A673 (cell line): ENCODE data around the gene CDC40. TPM values are rescaled to one million over a fixed set of nuclear protein-coding genes. Genes with fewer than 3 reads are reported as not detected.
"Not testable (repeated sequence)": the region's sequence is repeated elsewhere in the genome, so short reads cannot be mapped to it uniquely, and the experiment has no call there.

Experiments
- BruUV-seq: library from RNA; stranded (reverse); fragments of 400-500 nt; replicated peaks from 2 replicates; lab custom pipeline; 2021; lab: Mats Ljungman, UMichigan
- CTCF ChIA-PET: fragments of 300-600 bp; sonication (Branson Sonifier 250); formaldehyde crosslinking; loops from one replicate; lab custom pipeline; 2022; ENCODE audit warnings: antibody characterized with exemption; lab: Charles Lee
- POLR2A ChIA-PET: fragments of 300-600 bp; sonication (Branson Sonifier 250); formaldehyde crosslinking; loops from one replicate; lab custom pipeline; 2022; ENCODE audit warnings: antibody characterized with exemption; ENCODE audit not compliant: low non-redundant PET; lab: Charles Lee
- DNase-seq: peaks from one replicate; pipeline ENCODE4 v3.0.0-alpha.2; 2015; ENCODE audit warnings: low spot score
- H3K27ac ChIP-seq: fragments of 200-600 bp; sonication (generic); 2 replicates; pipeline ENCODE4 v1.5.1; 2016; ENCODE audit warnings: mixed run types, low read depth, mild to moderate bottlenecking, mixed read lengths, antibody characterized with exemption, low read length; ENCODE audit not compliant: poor library complexity, severe bottlenecking
- H3K27me3 ChIP-seq: fragments of 200-600 bp; sonication (generic); replicated peaks from 2 replicates; pipeline ENCODE4 v1.6.1; 2017; ENCODE audit warnings: mixed run types, low read depth, mild to moderate bottlenecking, mixed read lengths, antibody characterized with exemption, low read length; ENCODE audit not compliant: insufficient read depth, poor library complexity
- H3K36me3 ChIP-seq: fragments of 200-600 bp; sonication (generic); 2 replicates; pipeline ENCODE4 v1.6.1; 2016; ENCODE audit warnings: mixed run types, mild to moderate bottlenecking, mixed read lengths, antibody characterized with exemption, low read length; ENCODE audit not compliant: insufficient read depth, poor library complexity, severe bottlenecking
- H3K4me1 ChIP-seq: fragments of 200-600 bp; sonication (generic); 2 replicates; pipeline ENCODE4 v1.6.1; 2017; ENCODE audit warnings: mixed run types, mild to moderate bottlenecking, mixed read lengths, antibody characterized with exemption, low read length; ENCODE audit not compliant: insufficient read depth, poor library complexity, severe bottlenecking
- H3K4me3 ChIP-seq: fragments of 200-600 bp; sonication (generic); 2 replicates; pipeline ENCODE4 v1.5.1; 2016; ENCODE audit warnings: low read depth, mixed run types, mild to moderate bottlenecking, mixed read lengths, low read length; ENCODE audit not compliant: poor library complexity, severe bottlenecking
- H3K9me3 ChIP-seq: fragments of 200-600 bp; sonication (generic); 2 replicates; pipeline ENCODE4 v1.6.1; 2016; ENCODE audit warnings: mixed run types, low read depth, mild to moderate bottlenecking, mixed read lengths, antibody characterized with exemption, low read length; ENCODE audit not compliant: poor library complexity, severe bottlenecking
- CTCF ChIP-seq: fragments of 300-800, 200-600 bp; sonication (generic); conservative IDR thresholded peaks from 2 replicates; pipeline ENCODE4 v1.5.1; 2017; ENCODE audit warnings: low read depth, mild to moderate bottlenecking, antibody characterized with exemption, low read length, moderate library complexity, mixed read lengths
- EZH2 ChIP-seq: fragments of 200-600 bp; sonication (generic); IDR thresholded peaks from 2 replicates; pipeline ENCODE4 v1.6.1; 2017; ENCODE audit warnings: borderline replicate concordance, low read depth, mild to moderate bottlenecking, mixed read lengths, antibody characterized with exemption, low read length; ENCODE audit not compliant: poor library complexity, severe bottlenecking
- intact Hi-C: fragments of 100-400 bp; cut with micrococcal nuclease; formaldehyde crosslinking; loops from one replicate; pipeline ENCODE4 v1.10.0; 2022; ENCODE audit not compliant: unreplicated experiment
- total RNA-seq: library from RNA; stranded (reverse); gene quantifications from 2 replicates; pipeline ENCODE4 v1.2.3, GENCODE V29; 2021

CDC40 gene
- total RNA-seq, 1 experiment from 2014 or later: 47.7 TPM

- Histone ChIP-seq H3K27ac (no peak overlapping the region), H3K4me3 (no peak overlapping the region), H3K36me3 (no peaks in the 10 kb centered on the region), H3K9me3 (no peaks in the 10 kb centered on the region), H3K27me3 (no peaks in the 10 kb centered on the region), H3K4me1 (no peaks in the 10 kb centered on the region)
- intact Hi-C loops: no loop called here
- CTCF ChIA-PET: no interaction called here
- POLR2A ChIA-PET: interaction anchor here (0.6 kb wide), 1 partner anchor 18 kb away, joined by 3 read pairs; no protein-coding TSS in a partner anchor
- no peak for DNase-seq
- BruUV-seq: no TSS peak
- TF ChIP-seq EZH2: no peak
- TF ChIP-seq CTCF: no peak
Observed at GRCh38 chr6:110239526-110240274, 59.5 kb downstream of the CDC40 start.

GRCh38 chr6:110244621-110245020 lies 64.4 kb downstream of the CDC40 start:
- CTCF ChIA-PET, DNase-seq, POLR2A ChIA-PET, H3K4me1 ChIP-seq, H3K36me3 ChIP-seq, H3K4me3 ChIP-seq, intact Hi-C loops, H3K27me3 ChIP-seq, H3K27ac ChIP-seq, H3K9me3 ChIP-seq: not testable (repeated sequence)
- TSS peak; percentile 6 for BruUV-seq

- H3K27ac ChIP-seq: no peak overlapping the region
- CTCF ChIA-PET: no interaction called here
- no peak for TF ChIP-seq EZH2
- no peak for TF ChIP-seq CTCF
Observed at GRCh38 chr6:110246378-110246777, 66.2 kb downstream of the CDC40 start.

More at GRCh38 chr6:110246378-110246777, 66.2 kb downstream of the CDC40 start:
- no TSS peak for BruUV-seq
- Histone ChIP-seq H3K36me3 (no peaks in the 10 kb centered on the region), H3K27me3 (no peaks in the 10 kb centered on the region), H3K4me3 (no peak overlapping the region), H3K9me3 (no peaks in the 10 kb centered on the region), H3K4me1 (peaks cover 5% of the 10 kb centered on the region)
- POLR2A ChIA-PET: no interaction called here
- no peak for DNase-seq
- intact Hi-C loops: no loop called here
